ENCODE data around the gene CYS1. TPM values are rescaled to one million over a fixed set of nuclear protein-coding genes. Genes with fewer than 3 reads are reported as not detected.

Gene CYS1
- total RNA-seq, 1 experiment from 2014 or later, result 0.12 TPM

DNA sequence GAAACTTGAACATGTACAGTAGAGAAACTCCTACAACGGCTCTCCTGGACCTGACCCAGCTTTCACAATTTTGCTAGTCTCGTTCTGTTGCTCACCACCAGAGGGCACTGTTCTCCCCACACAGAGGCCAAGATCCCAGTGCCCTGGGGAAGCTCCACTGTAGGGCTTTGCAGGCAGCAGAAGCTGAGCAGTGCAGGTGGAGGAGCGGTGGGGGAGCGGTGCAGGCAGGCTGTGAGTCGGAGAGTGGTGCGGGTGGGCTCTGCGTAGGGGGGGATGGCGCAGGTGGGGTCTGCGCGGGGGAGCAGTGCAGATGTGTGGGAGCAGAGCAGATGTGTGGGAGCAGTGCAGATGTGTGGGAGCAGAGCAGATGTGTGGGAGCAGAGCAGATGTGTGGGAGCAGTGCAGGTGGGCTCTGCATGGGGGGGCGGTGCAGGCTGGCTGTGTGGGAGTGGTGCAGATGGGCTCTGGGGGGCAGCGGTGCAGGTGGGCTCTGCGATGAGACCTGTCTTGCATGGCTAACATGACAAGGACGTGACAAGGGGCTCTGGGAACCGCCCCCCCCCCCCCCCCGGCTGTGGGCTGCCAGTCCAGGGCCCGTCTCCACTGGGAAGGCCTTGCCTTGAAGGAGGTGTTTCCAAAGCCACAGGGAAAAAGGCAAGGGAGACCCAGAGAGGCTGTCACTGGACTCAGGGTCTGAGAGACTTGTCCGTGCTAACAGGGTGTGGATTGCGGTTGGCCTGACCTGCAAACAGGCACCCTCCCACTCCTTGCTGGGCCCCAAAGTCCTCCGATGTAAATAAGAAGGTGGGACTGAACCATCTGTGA, 7.3 kb downstream of the CYS1 start:
- DNase-seq (ENCODE audit: low read depth), result peak; percentile 80

DNA sequence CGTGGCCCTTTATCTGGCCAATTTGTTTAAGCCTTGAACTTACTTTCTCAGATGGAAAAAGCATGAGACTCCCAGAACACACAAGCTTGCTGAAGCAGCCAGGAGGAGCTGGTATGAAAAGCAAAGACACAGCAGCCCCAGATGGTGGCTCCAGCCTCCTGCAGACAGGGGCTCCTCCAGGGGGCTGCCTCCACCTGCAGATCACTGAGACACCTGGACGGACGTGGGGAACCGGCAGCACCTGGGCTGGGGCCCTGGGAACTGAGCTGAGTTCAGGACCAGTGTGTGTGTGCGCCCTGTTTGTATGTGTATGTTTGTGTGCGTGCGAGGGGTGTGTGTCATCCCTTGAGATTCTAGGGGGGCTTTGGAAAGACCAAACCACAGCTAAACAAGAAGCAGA, 8.6 kb downstream of the CYS1 start:
- no peak for DNase-seq (ENCODE audit: low read depth)

DNA sequence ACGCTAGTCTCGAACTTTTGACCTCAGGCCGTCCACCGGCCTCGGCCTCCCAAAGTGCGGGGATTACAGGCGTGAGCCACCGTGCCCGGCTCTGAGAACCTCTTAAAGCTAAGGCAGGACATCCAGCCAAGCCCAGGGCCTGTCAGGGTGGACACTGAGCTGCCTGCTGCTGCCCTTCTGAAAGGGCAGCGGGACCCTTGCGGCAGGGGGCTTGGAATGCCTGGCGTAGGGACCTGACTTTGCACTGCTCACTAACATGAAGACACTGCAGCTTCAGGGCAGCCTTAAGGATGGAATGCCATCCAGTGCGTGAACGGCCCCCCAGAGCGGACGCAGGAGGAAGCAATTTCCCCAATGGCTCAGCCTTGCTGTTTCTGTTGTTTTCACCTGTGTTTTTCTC, 9.0 kb downstream of the CYS1 start:
- DNase-seq (ENCODE audit: low read depth), result no peak

DNA sequence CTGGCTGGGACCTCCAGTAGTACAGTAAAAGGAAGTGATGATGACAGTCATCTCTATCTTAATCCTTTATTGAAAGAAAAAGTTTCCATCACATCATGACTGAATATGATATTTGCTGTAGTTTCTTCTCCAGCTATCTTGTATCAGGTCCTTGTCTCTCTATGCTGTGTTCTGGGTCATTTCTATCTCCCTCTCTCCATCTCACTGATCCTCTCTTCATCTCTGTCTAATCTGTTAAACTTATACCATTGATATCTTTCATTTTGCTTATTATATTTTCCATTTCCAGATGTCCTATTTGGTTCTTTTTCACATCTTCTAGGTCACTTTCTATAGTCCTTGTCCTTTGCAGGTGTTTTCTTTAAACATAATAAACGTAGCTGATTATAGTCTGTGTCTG, 12.3 kb downstream of the CYS1 start:
- no peak for DNase-seq (ENCODE audit: low read depth)

DNA sequence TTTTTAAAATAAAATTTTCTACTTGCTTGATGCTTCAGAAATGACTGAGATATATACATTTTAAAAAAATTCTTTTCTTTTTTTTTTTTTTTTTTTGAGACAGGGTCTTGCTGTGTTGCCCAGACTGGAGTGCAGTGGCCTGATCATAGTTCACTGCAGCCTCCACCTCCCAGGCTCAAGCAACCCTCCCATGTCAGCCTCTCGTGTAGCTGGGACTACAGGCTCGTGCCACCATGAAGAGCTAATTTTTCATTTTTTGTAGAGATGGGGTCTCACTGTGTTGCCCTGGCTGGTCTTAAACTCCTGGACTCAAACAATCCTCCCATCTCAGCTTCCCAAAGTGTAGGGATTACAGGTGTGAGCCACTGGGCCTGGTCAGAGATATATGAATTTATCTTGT, 12.9 kb downstream of the CYS1 start:
- no peak for DNase-seq (ENCODE audit: low read depth)

DNA sequence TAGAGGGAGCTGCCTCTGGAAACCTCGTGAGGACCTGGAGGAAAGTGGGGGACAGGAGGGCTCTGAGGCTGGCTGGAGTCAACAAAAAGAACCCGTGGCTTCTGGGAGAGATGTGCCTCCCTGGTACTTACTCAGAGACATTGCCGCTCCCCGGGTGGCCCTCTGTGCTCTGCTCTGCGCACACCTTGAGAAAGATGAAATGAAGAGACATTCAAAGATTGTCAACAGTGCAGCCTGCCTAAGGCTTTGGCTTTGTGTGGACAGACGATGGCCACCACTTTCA, 14.5 kb downstream of the CYS1 start:
- no peak for DNase-seq (ENCODE audit: low read depth)

DNA sequence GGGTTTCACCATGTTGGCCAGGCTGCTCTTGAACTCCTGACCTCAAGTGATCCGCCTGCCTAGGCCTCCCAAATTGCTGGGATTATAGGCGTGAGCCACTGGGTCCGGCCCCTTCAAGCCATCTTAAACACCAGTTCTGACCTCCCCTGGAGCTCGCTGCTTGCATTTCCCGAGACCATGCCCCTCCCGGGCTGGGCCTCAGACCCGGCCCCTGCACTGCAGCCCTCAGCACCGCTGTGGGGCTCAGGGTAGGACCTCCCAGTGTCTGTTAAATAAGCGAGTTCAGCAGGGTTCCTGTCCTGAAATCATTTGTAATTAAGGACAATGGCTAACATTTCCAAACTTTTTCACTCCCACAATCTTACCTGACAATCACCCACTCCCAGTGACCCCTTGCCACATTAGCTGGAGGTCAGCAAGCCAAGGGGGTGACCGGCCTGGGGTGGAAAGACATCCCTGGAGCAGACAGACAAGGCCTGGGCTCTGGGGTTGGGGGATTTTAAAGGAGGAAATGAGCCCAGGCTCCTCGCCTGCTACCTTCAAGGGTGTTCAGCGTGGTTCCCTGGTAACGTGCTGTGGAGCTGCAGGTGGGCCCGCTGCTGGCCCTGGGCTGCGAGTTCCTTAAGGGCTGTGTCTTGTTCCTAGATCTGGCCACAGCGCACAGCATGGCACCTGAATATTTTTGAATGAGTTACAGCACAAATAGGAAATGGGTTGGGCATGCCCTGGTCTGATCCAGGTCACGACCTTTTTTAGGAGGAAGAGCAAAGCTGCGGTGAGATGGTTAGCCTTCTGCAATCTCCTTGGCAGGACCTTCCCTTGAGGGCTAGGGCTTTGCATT, 15.1 kb downstream of the CYS1 start:
- no peak for DNase-seq (ENCODE audit: low read depth)

DNA sequence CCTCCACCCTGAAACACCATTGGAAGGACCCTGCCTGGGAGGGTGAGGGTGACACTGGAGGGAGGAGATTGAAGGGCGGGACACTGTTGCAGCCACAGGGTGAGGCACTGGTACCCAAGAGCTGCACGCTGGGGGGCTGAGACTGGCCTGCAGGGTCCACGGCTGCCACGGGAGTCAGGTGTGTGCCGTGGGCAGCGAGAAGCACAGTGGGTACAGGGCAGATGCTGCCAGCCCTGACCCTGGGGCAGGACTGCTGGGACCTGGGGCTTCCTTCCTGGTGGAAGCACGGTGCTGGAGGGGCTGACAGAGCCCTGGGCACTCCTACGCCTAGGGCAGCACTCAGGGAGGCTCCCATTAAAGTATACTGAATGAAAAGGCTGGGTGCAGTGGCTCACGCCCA, 16.6 kb downstream of the CYS1 start:
- no peak for DNase-seq (ENCODE audit: low read depth)

DNA sequence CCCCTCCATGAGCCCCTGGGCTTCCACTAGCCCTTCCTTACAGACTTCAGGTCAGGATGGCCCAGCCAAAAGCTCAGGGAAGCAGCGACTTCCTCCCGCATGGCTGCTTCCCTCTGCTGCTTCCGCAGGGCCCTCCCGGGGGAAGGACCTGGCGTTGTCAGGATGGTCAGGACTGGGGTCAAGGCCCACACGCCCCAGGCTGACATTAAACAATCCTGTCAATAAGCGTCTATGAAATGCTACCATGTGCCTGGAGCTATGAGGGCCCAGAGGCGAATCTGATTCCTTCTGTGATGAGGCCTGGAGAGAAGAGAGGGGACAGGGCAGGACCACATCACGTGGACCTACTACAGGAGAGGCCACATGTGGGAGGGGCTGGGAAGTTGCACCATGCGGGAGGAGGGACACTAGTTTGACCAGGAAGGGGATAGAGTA, 17.3 kb downstream of the CYS1 start:
- no peak for DNase-seq (ENCODE audit: low read depth)

DNA sequence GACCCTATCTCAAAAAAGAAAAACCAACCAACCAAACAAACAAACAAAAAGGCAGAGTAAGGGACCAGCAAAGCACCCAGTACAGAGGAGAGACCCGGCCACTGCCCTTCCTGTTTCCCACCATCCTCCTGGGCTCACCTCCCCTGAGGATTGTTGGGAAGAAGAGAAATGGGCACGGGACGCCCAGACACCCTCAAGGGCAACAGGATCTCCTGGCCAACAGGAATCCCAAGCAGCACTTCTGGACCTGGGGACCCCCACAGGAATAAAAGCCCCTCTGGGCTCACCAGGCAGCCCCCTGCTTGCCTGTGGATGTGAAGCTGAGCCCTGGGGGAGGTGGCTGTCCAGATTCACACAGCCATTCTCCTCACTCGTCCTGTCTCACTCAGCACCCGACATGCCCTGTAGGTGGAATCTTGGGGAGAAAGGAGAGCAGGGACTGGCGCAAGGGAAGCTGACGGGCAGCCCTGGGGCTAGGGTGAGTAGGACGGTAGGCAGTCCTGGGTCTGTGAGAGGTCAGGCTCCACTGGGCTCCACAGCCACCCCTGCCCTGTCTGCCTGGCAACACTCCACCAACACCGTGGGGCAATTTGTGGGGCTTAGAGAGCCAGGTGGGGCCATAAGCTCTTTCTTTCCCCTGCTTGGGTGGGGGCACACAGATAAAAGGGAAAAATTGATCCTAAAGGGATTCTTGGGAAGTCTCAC, 18.8 kb downstream of the CYS1 start:
- DNase-seq (ENCODE audit: low read depth), result no peak

DNA sequence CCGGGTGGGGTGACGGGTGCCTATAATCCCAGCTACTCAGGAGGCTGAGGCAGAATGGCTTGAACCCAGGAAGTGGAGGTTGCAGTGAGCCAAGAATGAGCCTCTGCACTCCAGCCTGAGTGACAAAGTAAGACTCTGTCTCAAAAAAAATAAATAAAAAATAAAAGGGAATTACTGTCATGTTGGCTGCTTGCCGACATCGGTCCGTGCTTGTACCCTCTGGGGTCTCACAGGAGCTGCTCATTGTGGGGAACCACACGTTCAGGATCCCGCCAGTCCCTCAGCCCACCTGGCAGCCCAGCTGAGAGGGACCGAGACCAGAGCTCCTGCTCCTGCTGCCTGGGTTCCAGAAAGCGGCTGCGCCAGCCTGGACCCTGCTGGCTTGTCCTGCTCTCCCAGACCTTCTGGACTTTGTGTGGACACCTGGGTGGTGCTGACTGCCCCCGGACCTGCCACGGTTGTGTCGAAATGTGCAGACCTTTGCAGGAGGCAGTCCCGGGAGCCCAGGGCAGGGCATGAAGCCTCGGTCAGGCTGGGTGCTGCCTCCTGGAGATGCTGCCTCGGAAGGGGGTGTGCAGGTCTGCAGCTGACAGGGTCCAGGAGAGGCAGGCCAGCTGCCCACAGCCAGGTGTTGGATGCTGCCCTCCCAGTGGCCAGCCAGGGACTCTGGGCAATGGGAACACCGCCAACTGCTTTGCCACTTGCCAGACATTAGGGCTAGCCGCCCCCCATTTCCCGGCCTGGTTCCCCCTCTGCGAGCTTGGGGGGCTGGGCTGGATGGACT, 20.5 kb downstream of the CYS1 start:
- no peak for DNase-seq (ENCODE audit: low read depth)

DNA sequence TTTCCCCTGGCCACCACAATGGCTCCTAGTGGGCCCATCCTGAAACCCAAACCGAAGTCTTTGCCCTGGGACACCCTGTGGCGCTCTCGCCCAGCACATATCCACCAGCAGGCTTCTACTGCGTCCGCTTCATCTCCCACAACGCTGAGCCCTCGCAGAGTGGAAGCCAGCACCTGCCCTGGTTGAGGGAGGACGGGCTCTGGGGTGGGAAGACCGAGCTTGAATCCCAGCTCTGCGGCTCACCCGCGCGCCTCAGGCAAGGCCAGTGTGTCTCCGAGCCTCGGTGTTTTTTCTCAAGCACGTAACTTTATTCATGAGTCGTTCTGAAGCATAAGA, 21.2 kb downstream of the CYS1 start:
- no peak for DNase-seq (ENCODE audit: low read depth)

DNA sequence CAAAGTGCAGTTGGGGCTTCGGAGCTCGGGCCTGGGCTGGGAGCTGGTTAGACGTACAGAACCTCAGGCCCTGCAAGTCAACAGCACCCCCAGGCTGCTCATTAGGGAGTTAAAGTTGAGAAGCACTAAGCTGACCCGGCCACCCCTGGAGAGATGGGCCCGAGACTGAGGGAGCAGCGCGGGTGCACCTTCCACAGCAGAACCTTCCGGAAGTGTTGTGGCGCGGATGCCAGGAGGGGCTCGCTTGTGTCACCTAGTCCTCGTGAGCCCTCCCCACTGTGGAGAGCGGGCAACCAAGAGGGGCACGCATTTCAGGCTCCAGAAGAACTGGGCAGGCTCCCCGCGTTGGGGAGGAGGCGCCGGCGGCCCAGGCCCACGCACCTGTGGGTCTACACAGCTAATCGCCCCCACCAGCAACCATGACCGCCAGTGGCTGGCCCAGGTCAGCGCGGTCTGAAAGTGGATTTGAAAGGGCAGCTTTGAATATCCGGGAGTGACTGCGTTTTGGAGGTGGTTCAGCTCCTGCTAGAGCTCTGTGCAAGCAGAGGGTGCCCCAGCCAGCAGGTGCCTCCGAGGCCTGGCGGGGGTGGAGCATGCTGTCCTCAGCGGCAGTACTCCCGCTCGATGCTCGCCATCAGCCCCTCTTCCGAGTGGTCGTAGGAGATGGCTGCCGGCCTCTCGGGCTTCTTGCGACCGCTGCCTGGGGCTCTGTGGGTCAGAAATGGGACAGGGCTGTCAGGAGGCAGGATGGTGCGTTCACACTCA, 21.8 kb downstream of the CYS1 start:
- DNase-seq (ENCODE audit: low read depth), result no peak

DNA sequence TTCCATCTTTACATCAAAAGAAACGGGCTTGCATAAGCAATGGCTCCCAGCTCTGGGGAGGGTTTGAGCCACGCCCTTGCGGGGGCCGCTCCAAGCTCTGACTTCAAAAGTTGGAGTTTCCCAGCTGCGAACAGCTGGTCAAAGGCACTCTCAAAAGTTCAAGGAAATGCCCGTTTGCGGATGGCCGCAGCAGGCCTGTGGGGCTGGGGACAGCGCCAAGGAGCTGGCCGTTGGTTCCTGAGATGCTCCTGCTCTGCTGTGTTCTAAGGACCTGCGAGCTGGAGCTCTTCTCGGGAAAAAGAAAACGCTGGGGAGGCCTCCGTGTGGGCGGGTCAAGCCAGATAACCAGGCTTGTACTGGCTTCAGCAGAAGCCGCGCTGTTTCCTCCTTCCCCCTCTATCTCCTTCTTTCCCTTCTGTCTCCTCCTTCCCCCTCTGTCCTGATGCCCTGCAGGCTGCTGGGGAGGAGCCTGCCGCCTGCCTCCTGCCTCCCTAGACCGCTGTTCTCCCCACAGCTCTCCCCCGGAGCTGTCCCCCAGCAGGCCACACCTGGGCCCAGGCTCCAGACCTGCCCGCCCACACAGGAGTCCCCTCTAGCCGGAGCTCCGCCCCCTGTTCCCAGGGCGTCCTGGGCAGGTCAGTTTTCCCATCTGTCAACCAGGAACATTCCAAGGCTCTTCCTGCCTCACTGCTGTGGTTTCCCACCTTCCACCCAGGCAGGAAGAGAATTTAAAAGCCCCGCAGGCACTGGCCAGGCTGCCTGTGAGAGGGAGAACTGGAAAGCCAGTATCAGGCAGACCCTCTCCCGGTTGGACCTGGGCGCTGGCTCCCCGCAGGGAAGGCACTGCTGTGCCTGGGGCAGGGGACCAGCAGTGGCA, 22.7 kb downstream of the CYS1 start:
- DNase-seq (ENCODE audit: low read depth), result peak; percentile 89

DNA sequence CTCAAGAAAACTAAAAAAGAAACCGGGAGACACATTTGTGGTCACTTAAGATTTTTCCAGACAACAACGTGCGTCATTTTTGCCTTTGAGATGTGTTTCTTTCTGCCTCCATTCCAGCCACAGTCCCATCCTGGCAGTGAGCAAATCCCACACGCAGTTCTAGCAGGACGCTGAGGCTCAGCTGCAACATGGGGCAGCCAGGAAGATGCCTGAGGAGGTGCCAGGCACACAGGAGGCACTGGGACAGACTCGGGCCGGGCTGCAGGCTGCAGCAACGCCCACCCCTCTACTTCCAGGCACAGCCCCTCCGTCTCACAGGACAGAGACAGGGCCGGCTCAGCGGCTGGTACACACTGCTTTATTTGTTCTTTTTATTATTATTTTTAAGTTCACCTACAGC, 23.8 kb downstream of the CYS1 start:
- no peak for DNase-seq (ENCODE audit: low read depth)

DNA sequence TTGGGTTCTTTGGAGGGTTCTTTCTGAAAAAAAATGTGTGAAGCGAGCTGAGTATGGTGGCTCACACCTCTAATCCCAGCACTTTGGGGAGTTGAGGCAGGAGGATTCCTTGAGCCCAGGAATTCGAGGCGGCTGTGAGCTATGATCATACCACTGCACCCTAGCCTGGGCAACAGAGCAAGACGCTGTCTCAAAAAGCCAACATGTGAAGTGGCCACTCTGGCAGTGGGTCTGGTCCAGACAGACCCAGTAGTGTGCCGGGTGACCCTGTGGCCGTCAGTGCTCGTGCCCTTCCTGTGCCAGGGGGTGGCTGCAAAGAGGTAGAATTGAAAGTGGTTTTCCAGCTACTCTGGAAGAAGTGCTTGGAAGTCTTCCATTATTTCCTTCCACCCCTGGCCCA, 25.2 kb downstream of the CYS1 start:
- no peak for DNase-seq (ENCODE audit: low read depth)

DNA sequence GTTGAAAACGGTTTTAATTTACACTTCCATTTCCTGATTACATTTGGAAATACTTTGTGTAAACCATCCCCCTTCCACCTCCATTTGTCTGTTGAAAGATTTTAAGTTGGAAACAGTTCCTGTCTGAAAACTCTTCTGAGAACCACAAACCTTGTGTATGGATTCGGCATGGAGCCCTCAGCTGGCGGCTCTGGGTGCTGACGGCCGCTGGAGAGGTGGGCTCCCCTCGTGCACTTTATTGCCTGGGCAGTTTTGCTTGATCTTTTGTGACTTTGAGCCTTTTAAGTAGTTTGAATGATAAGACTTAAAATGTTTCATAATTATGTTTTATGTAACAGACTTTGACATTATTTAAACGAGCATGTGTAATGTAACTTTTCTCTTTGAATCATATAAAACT, 25.8 kb downstream of the CYS1 start:
- DNase-seq (ENCODE audit: low read depth), result no peak

DNA sequence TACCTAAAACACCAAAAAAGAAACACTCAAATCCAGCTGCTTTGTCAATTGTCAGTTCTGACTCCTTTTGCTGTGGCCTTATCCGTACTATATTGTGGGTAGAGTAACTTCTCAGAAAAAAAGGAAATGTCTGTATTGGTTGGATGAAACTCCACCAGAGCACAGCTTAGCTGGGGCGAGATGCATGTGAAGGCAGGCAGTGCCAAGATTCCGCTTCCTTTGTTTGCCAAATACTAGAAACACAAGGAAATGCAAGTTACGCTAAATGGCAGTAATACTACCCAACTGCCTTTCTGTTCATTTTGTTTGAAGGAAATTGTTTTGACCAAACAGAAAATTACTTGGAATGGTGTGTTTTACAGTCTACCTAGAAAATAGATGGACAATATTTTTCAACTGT, 26.9 kb downstream of the CYS1 start:
- no peak for DNase-seq (ENCODE audit: low read depth)

DNA sequence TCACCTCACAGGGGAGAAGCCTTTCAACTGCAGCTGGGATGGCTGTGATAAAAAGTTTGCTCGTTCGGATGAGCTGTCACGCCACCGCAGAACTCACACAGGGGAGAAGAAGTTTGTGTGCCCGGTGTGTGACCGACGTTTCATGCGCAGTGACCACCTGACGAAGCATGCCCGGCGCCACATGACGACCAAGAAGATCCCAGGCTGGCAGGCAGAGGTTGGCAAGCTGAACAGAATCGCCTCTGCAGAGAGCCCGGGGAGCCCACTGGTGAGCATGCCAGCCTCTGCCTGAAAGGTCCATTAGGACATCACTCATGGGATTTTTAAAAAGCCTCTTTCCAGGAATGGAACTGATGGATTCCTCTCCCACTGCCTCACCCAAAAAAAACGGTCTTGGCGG, 28.0 kb downstream of the CYS1 start:
- no peak for DNase-seq (ENCODE audit: low read depth)

DNA sequence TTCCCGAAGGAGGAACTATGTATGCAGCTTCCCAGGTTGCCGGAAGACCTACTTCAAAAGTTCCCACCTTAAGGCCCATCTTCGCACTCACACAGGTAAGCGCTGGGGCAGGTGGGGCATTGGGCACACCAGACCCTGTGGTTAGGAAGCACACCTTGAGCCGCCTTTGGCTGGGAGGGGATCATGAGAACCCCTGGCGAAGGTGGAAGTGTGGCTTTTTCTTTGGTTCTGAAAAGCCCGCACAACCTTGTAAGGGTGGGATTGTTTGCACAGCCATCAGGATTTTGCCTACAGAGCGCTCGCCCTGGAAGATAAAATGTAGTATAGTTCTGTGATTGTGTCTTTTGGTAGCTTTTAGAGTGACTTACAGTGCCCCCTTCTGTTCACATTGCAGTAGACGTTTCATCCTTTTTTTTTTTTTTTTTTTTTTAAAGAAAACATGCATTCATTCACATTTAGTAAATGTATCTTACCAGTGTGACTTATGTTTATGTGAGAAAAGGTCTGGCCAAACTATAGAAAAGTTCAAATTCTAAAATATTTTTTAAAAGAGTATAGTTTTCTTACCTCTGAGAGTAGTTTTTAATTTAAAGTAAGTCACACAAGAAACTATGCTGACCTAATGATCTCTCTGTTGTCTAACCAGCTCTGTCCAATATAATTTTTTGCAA, 31.6 kb downstream of the CYS1 start:
- peak; percentile 54 for DNase-seq (ENCODE audit: low read depth)
